ENCODE data around the gene GRIN3A. TPM values are rescaled to one million over a fixed set of nuclear protein-coding genes. Genes with fewer than 3 reads are reported as not detected.
"Not testable (repeated sequence)": the region's sequence is repeated elsewhere in the genome, so short reads cannot be mapped to it uniquely, and the experiment has no call there.

Gene GRIN3A
- total RNA-seq, 1 donor from 2014 or later, result 0.92 TPM

DNA sequence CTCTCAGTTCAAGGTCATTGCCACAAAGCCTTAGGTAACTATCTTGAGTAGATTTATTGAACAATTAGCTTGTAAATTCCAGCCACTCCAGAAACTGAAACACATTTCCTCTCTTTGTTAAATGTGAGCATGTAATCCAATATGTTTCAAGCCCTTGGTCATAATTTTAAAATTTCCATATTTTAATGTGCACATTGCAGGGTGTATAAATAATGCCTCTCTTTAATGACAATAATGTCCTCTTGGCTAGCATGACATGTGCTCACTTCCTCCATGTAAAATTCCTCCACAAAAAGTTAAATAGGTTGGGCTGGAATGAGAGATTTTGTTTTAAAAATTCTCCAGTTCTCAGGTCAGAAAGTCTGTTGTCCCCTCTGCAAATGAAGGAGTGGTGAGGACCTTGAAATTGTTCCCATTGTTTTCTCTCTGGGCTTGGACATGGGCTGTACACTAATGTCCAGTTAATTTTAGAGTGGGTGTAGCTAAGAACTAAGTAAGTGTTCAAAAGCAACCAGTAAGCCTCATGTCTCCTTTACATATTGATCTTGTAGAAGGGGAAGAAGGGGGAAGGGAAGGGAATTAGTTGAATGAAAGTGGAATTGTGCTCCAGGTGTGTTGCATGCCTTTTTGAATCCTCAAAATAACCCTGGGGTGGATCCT lies 146.5 kb downstream of the GRIN3A start:
- ATAC-seq, result no peak
- intact Hi-C loops (cut with DNase I), result no loop called here
- DNase-seq (ENCODE audit: missing footprints), result no peak

DNA sequence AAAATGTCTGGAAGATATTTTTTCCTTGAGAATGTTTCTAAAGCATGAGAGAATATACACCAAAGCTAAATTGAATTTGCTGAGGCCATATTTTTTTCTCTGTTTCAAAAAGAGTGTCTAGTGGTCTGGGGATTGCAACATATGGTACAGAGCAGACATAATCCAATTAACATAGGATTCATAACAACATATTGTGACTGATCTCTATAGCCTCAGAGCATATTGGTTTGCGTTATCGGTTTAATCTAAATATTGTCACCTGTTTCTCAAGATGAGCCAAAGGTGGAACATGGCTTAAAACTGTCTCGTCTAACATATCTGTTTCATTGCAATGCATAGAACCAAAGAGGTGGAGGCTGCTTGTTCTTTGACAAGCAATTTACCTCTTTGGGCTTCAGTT lies 147.5 kb downstream of the GRIN3A start:
- ATAC-seq (no peak), DNase-seq (ENCODE audit: missing footprints) (no peak)
- intact Hi-C loops (cut with DNase I), result no loop called here

- ATAC-seq; intact Hi-C loops (cut with DNase I); DNase-seq (ENCODE audit: missing footprints): not testable (repeated sequence)
Measured at GRCh38 chr9:101590074-101590473, 148.4 kb downstream of the GRIN3A start.

DNA sequence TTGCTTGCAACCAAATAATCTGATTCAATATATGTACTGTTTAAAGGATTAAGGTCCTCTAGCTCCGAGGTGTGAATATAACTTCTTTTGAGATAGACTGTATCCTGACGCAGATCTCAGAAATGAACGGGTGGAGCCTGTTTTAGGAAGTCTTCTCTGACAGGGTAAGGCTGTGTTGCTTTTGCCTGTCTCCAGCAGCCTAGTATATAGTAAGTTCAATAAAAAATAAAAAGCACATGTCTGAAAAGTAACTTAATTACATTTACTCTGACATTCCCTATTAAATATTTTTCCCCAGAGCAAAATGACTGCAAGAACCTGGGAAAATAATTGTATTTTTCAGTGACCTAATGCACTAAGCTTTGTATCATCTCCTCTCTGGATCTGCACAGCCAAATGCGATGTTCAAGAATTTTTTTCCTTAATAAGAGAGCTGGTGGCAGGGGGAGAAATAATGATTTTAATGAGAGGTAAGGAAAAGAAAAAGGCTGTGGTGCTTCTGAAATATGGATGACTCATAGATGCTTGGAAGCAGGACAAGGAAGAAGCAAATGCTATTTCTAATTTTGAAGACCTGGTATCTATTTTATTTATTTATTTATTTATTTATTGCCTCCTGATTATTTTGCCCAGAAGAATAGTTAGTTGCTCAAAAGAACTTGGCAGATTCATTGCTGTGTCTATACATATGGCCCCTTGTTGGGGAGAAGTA lies 151.0 kb downstream of the GRIN3A start:
- ATAC-seq (no peak), DNase-seq (ENCODE audit: missing footprints) (no peak)
- intact Hi-C loops (cut with DNase I), result no loop called here

DNA sequence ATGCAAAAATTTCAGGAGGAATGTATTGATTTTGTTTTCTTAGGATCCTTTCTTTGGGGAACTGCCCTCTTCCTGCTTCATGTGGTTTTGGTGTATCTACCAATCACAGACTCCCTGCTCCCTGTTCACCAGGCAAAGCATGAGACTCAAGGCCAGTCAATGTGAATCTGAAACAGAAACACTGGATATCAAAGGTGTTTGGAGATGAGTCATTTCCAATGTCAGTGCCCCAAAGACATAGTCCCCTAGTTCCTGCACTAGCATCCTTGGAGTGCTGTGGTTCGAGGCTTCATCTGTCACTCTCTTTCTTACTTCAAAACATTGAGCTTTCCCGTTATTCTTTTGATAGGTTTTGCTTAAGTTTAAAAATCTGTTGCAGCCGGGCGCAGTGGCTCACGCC lies 151.8 kb downstream of the GRIN3A start:
- DNase-seq (ENCODE audit: missing footprints) (no peak), ATAC-seq (no peak)
- intact Hi-C loops (cut with DNase I), result no loop called here

GRCh38 chr9:101585740-101586139 lies 152.7 kb downstream of the GRIN3A start:
- intact Hi-C loops (cut with DNase I), result no loop called here
- no peak for ATAC-seq
- no peak for DNase-seq (ENCODE audit: missing footprints)

GRCh38 chr9:101582553-101582952 lies 155.9 kb downstream of the GRIN3A start:
- intact Hi-C loops (cut with DNase I), result no loop called here
- no peak for ATAC-seq
- no peak for DNase-seq (ENCODE audit: missing footprints)

DNA sequence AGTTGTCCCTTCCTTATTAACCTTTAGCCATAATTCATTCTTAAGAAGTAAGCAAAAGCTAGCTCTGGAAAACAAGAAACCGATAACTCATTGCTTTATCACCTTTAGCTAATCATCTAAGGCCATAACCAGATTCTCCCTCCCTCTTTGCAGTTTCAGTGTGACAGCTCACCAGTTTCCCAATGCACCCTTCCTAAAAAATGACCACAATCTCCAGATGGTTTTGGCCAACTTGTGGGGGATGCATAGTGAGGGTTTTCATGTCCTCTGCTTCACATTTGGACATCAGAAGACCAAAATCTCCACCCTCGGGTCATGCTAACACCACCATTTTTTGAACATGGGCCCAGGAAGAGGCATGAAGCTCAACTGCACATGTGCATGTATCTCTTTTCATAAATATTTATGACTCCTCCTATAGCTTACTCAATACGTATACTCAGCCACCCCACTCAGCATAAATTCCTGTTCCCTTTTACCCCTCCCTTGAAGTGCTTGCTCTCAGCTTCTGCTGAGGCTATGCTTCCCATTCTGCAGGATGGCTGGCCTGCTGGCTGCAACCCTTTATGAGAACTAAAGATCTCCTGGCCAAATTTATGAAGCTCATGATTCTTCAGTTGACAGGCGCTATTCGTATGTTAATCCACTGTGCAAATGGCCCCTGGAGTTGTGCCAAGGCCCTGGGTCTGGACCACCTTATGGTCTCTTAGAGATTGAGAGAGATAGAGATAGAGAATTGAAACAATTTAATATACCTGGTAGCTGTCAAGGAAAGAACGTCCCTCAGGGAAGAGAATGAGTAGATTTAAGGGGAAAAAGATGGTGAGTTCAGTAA lies 158.5 kb downstream of the GRIN3A start:
- ATAC-seq (no peak), DNase-seq (ENCODE audit: missing footprints) (peak; percentile 61)
- intact Hi-C loops (cut with DNase I), result no loop called here

GRCh38 chr9:101578378-101578777 lies 160.1 kb downstream of the GRIN3A start:
- ATAC-seq (no peak), DNase-seq (ENCODE audit: missing footprints) (no peak)
- intact Hi-C loops (cut with DNase I), result no loop called here

GRCh38 chr9:101574731-101575333 lies 163.6 kb downstream of the GRIN3A start:
- intact Hi-C loops (cut with DNase I), result no loop called here
- no peak for ATAC-seq
- no peak for DNase-seq (ENCODE audit: missing footprints)

DNA sequence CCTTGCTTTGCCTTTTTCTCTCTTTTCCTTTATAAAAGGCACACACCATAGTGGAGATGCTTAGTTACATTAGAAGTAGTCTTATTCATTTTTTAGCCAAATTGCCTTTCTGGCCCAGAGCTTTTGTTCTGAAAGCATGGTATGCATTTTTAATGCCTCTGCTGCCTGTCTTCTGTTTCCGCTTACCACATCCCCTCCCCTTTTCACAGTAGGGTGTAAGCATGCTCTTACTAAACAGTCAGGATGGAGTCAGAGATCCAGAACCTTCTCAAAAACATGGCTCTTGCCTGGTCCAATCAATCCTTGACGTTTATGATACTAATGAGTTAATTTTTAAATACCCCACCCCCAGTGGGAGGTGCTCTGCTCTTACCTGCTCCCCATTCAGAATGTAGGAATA lies 166.1 kb downstream of the GRIN3A start:
- no peak for ATAC-seq
- intact Hi-C loops (cut with DNase I), result no loop called here
- no peak for DNase-seq (ENCODE audit: missing footprints)

- DNase-seq (ENCODE audit: missing footprints), result no peak
- intact Hi-C loops (cut with DNase I), result no loop called here
- no peak for ATAC-seq
Measured at GRCh38 chr9:101571114-101571513, 167.3 kb downstream of the GRIN3A start.

DNA sequence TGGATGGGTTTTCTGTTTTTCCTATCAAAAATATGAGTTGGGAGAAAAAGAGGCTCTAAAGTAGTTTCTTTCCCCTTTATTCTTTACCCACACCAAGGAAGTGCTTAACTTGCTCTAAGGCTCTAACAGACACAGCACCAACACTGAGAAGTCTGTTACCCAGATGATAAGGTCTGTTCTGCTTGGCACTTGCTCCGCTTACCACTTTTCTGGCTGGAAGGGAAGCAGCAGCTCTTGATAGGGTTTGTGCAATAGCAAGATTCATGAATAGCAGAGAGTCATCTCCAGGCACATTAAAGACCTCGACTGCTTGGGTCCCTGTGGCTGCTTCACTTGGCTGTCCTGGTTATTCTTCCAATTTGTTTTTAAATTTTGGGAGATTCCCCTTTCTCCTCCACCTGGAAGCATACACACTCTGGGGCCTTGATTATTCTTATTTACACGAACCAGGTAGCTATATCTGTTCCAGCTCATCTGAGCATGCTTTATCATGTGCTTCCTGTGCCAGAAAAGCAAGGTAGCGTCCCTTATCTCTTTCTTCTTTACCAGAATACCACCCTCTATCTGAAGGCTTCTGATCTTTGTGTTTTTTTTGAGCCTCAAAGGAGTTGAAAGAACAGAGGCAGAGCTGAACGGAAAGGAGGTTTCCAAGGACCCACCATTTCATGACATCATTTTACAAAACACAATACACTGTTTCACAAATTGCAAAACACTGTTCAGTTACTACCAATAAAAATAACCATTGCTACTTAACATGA lies 168.5 kb downstream of the GRIN3A start:
- intact Hi-C loops (cut with DNase I), result no loop called here
- ATAC-seq (peak; percentile 62), DNase-seq (ENCODE audit: missing footprints) (no peak)

DNA sequence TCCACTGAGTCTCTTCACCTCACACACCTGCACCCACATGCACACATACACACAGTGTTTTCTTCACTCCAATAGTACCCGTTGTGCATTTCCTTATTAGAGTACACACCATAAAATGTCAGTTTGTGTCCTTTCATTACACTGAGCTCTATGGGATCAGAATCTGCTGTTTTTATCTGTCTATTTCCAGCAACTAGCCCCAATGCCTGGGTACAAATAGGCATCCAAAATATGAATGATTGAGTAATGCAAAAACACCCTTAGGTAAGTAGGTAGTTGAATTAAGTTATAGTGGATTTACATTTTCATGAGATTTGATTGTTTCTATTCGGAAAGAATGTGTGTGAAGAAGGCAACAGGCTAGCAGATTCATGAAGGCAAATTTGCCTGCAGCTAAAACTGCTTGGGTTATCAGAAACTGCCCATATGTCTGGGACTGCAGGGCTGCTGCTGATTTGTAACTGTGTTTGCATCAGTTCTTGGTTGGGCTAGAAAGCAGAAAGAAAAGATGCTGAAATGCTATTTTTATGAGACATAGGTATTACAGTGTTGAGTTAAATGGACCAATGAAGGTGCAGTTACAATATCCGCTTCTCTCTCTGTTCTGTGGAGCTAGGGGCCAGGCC lies 170.6 kb downstream of the GRIN3A start:
- DNase-seq (ENCODE audit: missing footprints) (no peak), ATAC-seq (no peak)
- intact Hi-C loops (cut with DNase I), result no loop called here

GRCh38 chr9:101566904-101567724 lies 171.3 kb downstream of the GRIN3A start:
- ATAC-seq, result no peak
- intact Hi-C loops (cut with DNase I), result no loop called here
- no peak for DNase-seq (ENCODE audit: missing footprints)

GRCh38 chr9:101564252-101564651 lies 174.2 kb downstream of the GRIN3A start:
- DNase-seq (ENCODE audit: missing footprints) (no peak), ATAC-seq (no peak)
- intact Hi-C loops (cut with DNase I), result no loop called here

GRCh38 chr9:101562966-101563365 lies 175.5 kb downstream of the GRIN3A start:
- no peak for DNase-seq (ENCODE audit: missing footprints)
- no peak for ATAC-seq
- intact Hi-C loops (cut with DNase I), result no loop called here

Measured in Right ventricle myocardium inferior (tissue), 1 donor.